A549 (cell line): ENCODE measurements around the gene TNNI3K.

Experiments used
- CEBPB ChIP-seq, 2 experiments: fragments of >200 bp in 1 of 2; sonication (Bioruptor Twin) in 1 of 2; formaldehyde crosslinking in 1 of 2; IDR thresholded peaks; 2 replicates each; pipeline ENCODE4 v1.6.1; 2012 to 2016
- CHD4 ChIP-seq: fragments of 200-600 bp; sonication (generic); IDR thresholded peaks from 2 replicates; pipeline ENCODE4 v1.6.1; 2016; ENCODE audit warnings: antibody characterized with exemption, mild to moderate bottlenecking, borderline replicate concordance
- MYC ChIP-seq: IDR thresholded peaks from 2 replicates; pipeline ENCODE4 v1.6.1; 2012; ENCODE audit warnings: mild to moderate bottlenecking, inconsistent platforms, low read length, improper control_type of control experiment, borderline replicate concordance
- NR3C1 ChIP-seq: fragments of >200 bp; sonication (Bioruptor Twin); formaldehyde crosslinking; IDR thresholded peaks from 3 replicates; pipeline ENCODE4 v1.6.1; 2017
- POLR2A ChIP-seq: IDR thresholded peaks from 2 replicates; pipeline ENCODE4 v1.6.1; 2012; ENCODE audit warnings: mild to moderate bottlenecking, low read length
- RNF2 ChIP-seq: fragments of 200-600 bp; sonication (generic); IDR thresholded peaks from 2 replicates; pipeline ENCODE4 v1.6.1; 2016; ENCODE audit warnings: low read depth, mild to moderate bottlenecking, antibody characterized with exemption, moderate library complexity, borderline replicate concordance
- SREBF2 ChIP-seq: fragments of 450-650 bp; IDR thresholded peaks from 2 replicates; pipeline ENCODE4 v1.6.1; 2014; ENCODE audit warnings: mild to moderate bottlenecking, moderate library complexity
- TF ChIP-seq, protein P1 (sequence below): fragments of >200 bp; sonication (Bioruptor Twin); formaldehyde crosslinking; IDR thresholded peaks from 3 replicates; pipeline ENCODE4 v1.5.1; 2016
- TF ChIP-seq, protein P2 (sequence below): fragments of 450-650 bp; IDR thresholded peaks from 2 replicates; pipeline ENCODE4 v1.6.1; 2014; ENCODE audit warnings: antibody characterized with exemption
- TF ChIP-seq, protein P3 (sequence below): fragments of 200-600 bp; sonication (generic); IDR thresholded peaks from 2 replicates; pipeline ENCODE4 v1.6.1; 2016; ENCODE audit warnings: antibody characterized with exemption, mild to moderate bottlenecking, moderate library complexity
- TF ChIP-seq, protein P4 (sequence below): IDR thresholded peaks from 2 replicates; pipeline ENCODE4 v1.6.1; 2012

DNA sequence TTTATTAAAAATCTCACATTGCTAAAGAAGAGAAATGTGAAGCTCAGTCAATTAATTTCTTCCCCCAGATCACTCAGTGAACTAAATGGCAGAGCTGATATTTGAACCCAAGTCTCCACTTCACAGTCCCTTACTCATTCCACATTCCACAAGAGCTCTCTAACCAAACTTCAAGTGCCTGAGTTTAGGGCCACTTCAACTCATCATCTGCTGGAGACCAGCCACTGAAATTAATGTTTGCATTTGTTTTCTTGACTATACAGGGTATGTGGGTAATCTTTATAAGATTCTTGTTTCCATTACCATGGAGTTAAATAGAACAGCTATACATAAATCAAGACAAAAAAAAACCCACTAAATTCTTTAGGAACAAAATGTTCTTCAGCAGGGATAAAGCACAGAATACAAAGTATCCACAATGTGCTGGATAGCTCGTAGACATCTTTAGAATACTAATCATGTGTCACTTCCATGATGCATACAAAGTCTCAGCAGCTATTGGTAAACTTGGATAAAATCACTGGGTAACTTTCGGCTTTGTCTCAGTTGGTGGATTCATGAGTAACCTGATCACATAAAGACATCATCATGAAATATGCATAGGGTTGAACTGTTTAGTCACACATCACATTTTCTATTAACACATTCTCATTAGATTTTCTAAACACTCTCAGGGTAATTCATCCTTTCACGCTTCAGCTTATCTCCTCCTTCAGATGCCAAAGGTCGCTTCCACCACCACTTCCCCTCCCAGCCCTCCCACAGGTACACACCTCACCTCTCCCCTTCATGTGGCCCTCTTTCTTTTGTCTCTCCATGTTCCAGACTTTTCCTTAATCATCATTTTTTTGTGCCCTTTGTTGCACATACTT is 187.5 kb downstream of the TNNI3K start:
- TF ChIP-seq, protein P1, sequence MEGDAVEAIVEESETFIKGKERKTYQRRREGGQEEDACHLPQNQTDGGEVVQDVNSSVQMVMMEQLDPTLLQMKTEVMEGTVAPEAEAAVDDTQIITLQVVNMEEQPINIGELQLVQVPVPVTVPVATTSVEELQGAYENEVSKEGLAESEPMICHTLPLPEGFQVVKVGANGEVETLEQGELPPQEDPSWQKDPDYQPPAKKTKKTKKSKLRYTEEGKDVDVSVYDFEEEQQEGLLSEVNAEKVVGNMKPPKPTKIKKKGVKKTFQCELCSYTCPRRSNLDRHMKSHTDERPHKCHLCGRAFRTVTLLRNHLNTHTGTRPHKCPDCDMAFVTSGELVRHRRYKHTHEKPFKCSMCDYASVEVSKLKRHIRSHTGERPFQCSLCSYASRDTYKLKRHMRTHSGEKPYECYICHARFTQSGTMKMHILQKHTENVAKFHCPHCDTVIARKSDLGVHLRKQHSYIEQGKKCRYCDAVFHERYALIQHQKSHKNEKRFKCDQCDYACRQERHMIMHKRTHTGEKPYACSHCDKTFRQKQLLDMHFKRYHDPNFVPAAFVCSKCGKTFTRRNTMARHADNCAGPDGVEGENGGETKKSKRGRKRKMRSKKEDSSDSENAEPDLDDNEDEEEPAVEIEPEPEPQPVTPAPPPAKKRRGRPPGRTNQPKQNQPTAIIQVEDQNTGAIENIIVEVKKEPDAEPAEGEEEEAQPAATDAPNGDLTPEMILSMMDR, result no peak
- no peak for TF ChIP-seq POLR2A
- TF ChIP-seq, protein P2, sequence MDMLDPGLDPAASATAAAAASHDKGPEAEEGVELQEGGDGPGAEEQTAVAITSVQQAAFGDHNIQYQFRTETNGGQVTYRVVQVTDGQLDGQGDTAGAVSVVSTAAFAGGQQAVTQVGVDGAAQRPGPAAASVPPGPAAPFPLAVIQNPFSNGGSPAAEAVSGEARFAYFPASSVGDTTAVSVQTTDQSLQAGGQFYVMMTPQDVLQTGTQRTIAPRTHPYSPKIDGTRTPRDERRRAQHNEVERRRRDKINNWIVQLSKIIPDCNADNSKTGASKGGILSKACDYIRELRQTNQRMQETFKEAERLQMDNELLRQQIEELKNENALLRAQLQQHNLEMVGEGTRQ, result no peak
- TF ChIP-seq, protein P3, sequence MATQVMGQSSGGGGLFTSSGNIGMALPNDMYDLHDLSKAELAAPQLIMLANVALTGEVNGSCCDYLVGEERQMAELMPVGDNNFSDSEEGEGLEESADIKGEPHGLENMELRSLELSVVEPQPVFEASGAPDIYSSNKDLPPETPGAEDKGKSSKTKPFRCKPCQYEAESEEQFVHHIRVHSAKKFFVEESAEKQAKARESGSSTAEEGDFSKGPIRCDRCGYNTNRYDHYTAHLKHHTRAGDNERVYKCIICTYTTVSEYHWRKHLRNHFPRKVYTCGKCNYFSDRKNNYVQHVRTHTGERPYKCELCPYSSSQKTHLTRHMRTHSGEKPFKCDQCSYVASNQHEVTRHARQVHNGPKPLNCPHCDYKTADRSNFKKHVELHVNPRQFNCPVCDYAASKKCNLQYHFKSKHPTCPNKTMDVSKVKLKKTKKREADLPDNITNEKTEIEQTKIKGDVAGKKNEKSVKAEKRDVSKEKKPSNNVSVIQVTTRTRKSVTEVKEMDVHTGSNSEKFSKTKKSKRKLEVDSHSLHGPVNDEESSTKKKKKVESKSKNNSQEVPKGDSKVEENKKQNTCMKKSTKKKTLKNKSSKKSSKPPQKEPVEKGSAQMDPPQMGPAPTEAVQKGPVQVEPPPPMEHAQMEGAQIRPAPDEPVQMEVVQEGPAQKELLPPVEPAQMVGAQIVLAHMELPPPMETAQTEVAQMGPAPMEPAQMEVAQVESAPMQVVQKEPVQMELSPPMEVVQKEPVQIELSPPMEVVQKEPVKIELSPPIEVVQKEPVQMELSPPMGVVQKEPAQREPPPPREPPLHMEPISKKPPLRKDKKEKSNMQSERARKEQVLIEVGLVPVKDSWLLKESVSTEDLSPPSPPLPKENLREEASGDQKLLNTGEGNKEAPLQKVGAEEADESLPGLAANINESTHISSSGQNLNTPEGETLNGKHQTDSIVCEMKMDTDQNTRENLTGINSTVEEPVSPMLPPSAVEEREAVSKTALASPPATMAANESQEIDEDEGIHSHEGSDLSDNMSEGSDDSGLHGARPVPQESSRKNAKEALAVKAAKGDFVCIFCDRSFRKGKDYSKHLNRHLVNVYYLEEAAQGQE, result no peak
- TF ChIP-seq, protein P4, sequence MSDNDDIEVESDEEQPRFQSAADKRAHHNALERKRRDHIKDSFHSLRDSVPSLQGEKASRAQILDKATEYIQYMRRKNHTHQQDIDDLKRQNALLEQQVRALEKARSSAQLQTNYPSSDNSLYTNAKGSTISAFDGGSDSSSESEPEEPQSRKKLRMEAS, result no peak
- no peak for TF ChIP-seq NR3C1
- no peak for TF ChIP-seq SREBF2
- TF ChIP-seq MYC, result no peak
- TF ChIP-seq RNF2, result no peak
- no peak for TF ChIP-seq CEBPB (IDR thresholded peaks at IDR 0.05)
- TF ChIP-seq CHD4, result no peak
